ENCODE measurements around the gene TCEANC2. TPM values are rescaled to one million over a fixed set of nuclear protein-coding genes. Genes with fewer than 3 reads are reported as not detected.

Gene TCEANC2
- total RNA-seq, 1 donor from 2014 or later = 5.3 TPM

- DNase-seq (no peak), ATAC-seq (ENCODE audit: poor library complexity) (no peak)
- intact Hi-C loops (cut with DNase I) = loop anchor here (10.0 kb wide), 2 partner anchors 152 to 282 kb away; partner anchors contain the start of gene SSBP3
Observed at GRCh38 chr1:54122992-54123391, 69.6 kb downstream of the TCEANC2 start.

- intact Hi-C loops (cut with DNase I) = loop anchor here (2.0 to 10.0 kb wide), 3 partner anchors 150 to 366 kb away; partner anchors contain the start of gene SSBP3
- ATAC-seq (ENCODE audit: poor library complexity) (no peak), DNase-seq (peak; percentile 33)
Observed at GRCh38 chr1:54124472-54124871, 71.1 kb downstream of the TCEANC2 start.

- intact Hi-C loops (cut with DNase I) = loop anchor here (2.0 to 10.0 kb wide), 3 partner anchors 150 to 366 kb away; partner anchors contain the start of gene SSBP3
- no peak for ATAC-seq (ENCODE audit: poor library complexity)
- DNase-seq = peak; percentile 8
Observed at GRCh38 chr1:54124906-54125305, 71.5 kb downstream of the TCEANC2 start.

DNA sequence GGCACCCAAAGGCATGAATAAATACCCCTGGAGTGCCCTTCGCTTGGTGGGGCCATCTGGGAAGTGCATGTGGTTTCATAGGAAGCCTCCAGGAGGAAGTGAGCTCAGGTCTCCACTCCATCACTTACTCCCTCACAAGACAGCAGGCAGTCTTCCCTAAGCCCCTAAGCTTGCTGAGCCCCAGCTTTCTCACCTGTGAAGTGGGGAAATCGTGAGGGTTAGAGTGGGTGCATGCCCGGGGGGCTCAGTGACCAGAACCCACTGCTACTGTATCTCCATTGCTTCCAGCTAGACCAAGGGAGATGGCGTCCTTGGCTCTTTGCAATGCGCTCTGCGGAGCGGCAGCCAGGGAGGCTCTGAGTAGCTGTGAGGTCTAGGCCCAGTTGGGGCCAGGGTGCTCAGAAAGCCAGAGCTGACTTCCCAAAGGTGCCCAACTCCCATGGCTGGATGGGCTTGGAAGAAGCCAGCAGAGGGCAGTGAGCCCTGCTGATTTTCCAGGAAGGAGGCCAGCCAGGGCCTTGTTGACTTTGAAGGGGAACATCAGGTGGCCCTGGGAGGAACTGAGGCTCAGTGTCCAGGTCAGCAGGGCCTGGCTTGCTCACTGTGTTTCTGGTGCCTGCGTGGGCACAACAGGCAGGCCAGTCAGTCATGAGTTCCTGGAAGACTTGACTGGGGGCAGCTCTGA lies 72.1 kb downstream of the TCEANC2 start:
- intact Hi-C loops (cut with DNase I) = loop anchor here (2.0 to 10.0 kb wide), 3 partner anchors 149 to 365 kb away; partner anchors contain the start of gene SSBP3
- DNase-seq (peak; percentile 44), ATAC-seq (ENCODE audit: poor library complexity) (peak; percentile 58)

DNA sequence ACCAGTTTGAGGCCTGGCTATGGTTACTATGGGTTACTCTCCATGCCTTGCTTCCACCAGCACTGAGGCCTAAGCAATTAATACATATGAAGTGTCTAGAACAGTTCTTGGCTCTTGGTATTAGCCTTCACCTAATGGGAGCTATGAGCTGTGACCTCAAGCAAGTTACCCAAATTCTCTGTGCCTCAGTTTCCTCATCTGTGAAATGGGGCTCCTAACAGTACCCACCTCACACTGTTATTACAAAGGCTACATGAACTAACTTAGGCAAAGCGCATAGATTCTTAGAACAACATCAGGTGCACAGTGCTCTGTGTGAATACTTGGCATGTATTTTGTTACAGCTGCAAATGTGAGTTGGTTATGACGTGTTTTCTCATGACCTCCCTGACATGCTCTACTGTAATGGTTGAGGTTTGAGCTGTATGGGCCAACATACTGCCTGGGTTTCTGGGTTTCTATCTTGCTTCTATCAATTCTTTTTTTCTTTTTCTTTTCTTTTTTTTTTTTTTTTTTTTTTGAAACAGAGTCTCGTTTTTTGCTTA lies 72.9 kb downstream of the TCEANC2 start:
- ATAC-seq (ENCODE audit: poor library complexity) = no peak
- intact Hi-C loops (cut with DNase I) = loop anchor here (10.0 kb wide), 2 partner anchors 148 to 278 kb away; partner anchors contain the start of gene SSBP3

DNA sequence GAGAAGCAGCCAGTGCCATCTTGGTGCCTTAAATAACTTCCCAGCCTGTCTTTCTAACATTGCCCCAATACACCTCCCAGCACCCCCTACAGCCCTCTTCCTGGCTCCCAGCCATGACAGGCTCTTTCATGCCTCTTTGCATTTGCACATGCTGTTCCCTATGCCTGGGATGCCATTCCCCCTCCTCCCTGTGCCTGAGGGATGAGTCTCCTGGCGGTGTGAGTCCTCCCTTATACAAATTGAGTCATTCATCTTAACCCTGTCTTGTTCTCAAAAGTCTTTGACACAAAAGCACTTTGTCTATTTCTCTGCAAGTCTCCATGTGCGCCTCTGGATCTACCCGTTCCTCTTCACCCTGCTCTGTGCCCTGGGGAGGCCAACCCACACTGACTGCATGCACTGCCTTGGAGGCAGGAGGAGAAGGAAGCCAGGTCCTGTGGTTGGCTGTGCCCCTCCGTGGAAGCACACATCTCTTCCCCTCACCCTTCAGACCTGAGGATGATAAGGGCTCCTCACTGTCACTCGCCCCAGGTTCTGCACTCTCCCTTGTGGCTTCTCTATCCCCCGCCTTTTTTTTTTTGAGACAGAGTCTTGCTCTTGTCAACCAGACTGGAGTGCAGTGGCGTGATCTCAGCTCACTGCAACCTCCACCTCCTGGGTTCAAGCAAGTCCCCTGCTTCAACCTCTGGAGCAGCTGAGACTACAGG lies 74.3 kb downstream of the TCEANC2 start:
- no peak for ATAC-seq (ENCODE audit: poor library complexity)
- intact Hi-C loops (cut with DNase I) = loop anchor here (10.0 kb wide), 2 partner anchors 147 to 277 kb away; partner anchors contain the start of gene SSBP3
- DNase-seq = peak; percentile 20

More for the DNA sequence above, 72.9 kb downstream of the TCEANC2 start:
- no peak for DNase-seq

DNA sequence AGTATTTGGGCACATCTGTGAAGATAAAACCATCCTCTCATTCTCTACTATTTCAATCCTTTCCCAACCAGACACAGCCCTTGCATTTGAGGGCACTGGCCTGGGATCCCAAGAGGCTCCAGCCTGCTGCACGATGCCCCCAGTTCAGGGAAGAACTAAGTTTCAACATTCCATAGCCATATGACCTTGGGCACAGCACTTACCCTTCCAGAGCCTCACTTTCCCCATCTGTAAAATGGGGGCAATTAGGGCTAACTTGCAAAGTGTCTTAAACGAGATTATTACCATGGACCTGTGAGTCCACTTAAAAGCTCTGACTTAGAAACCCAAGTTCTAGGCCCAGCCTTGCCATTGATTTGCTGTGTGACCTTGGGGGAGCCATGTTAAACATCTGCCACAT lies 76.5 kb downstream of the TCEANC2 start:
- DNase-seq (no peak), ATAC-seq (ENCODE audit: poor library complexity) (no peak)
- intact Hi-C loops (cut with DNase I) = loop anchor here (10.0 kb wide), 2 partner anchors 145 to 275 kb away; partner anchors contain the start of gene SSBP3

GRCh38 chr1:54131419-54131818 lies 78.0 kb downstream of the TCEANC2 start:
- ATAC-seq (ENCODE audit: poor library complexity) (no peak), DNase-seq (no peak)
- intact Hi-C loops (cut with DNase I) = no loop called here

DNA sequence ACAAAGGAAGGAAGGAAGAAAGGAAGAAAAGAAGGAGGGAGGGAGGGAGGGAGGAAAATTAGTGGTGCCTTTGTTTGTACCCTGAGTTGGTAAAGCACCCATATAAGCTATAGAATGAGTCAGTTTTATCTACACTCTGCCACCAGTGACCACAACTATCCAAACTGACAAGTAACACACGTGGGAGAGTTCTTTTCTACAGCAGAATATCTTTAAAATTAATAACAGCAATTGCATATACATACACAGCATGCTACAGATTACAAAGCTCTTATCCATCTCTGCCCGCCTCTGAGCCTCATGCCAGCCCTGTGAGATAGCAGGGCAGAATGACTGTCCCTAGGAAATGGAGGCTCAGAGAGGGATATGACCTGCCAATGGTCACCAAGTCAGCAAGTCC lies 79.1 kb downstream of the TCEANC2 start:
- no peak for DNase-seq
- ATAC-seq (ENCODE audit: poor library complexity) = no peak
- intact Hi-C loops (cut with DNase I) = no loop called here

- intact Hi-C loops (cut with DNase I) = no loop called here
- ATAC-seq (ENCODE audit: poor library complexity) (no peak), DNase-seq (no peak)
Observed at GRCh38 chr1:54134295-54134694, 80.9 kb downstream of the TCEANC2 start.

GRCh38 chr1:54135436-54136120 lies 82.2 kb downstream of the TCEANC2 start:
- ATAC-seq (ENCODE audit: poor library complexity) = no peak
- intact Hi-C loops (cut with DNase I) = no loop called here

DNA sequence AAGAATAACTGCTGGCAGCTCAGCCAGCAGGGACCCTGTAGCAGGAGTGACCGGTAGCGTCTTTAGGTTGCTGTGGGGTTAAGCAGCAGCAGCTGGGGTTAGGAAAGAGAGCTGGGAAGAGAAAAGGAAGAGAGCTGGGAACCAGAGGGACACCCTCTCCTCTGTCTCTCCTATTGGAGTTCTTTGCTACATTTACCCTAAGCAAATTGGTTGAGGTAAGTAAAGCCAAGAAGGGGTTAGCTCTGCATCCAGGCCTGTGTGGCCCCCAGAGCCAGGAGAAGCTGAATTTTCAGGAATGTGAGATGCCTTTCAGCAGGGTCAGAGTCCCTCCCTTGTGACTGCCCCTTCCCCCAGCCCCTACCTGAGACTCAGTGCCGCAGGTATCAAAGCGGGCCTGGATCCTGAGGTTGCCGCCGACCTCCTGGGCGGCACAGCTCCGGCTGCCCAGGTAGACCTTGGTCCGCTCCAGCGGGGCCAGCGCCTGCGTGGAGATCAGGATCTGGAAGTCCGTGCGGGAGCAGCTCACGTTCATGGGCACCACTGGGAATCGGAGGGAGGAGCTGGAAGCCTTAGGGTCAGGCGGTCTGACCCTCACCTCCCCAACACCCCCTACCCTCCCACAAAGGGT lies 83.0 kb downstream of the TCEANC2 start:
- intact Hi-C loops (cut with DNase I) = no loop called here
- DNase-seq (no peak), ATAC-seq (ENCODE audit: poor library complexity) (no peak)

More at GRCh38 chr1:54135436-54136120, 82.2 kb downstream of the TCEANC2 start:
- DNase-seq = no peak

GRCh38 chr1:54136963-54137533 lies 83.6 kb downstream of the TCEANC2 start:
- intact Hi-C loops (cut with DNase I) = no loop called here
- DNase-seq = no peak
- ATAC-seq (ENCODE audit: poor library complexity) = no peak

- DNase-seq (no peak), ATAC-seq (ENCODE audit: poor library complexity) (no peak)
- intact Hi-C loops (cut with DNase I) = no loop called here
Observed at GRCh38 chr1:54137534-54138061, 84.2 kb downstream of the TCEANC2 start.

- intact Hi-C loops (cut with DNase I) = no loop called here
- ATAC-seq (ENCODE audit: poor library complexity) = no peak
Observed at GRCh38 chr1:54138994-54139393, 85.6 kb downstream of the TCEANC2 start.

GRCh38 chr1:54139711-54140110 lies 86.3 kb downstream of the TCEANC2 start:
- intact Hi-C loops (cut with DNase I) = no loop called here
- DNase-seq (no peak), ATAC-seq (ENCODE audit: poor library complexity) (no peak)

More at GRCh38 chr1:54138994-54139393, 85.6 kb downstream of the TCEANC2 start:
- no peak for DNase-seq

GRCh38 chr1:54142146-54142900 lies 88.9 kb downstream of the TCEANC2 start:
- intact Hi-C loops (cut with DNase I) = no loop called here
- no peak for ATAC-seq (ENCODE audit: poor library complexity)
- no peak for DNase-seq
